Esophagus squamous epithelium (tissue), 4 donors: ENCODE measurements around the gene EPM2AIP1.

Experiments
- CTCF ChIP-seq, 6 experiments: fragments of 450-650 bp in 4 of 6; fragments of 200-600 bp in 2 of 6; sonication (generic) in 2 of 6; IDR thresholded peaks; one replicate each; pipeline ENCODE4 v1.5.1; 2016 to 2019; ENCODE audit warnings: antibody characterized with exemption in 6 of 6, mild to moderate bottlenecking in 4 of 6, moderate library complexity in 4 of 6
- POLR2A ChIP-seq, 4 donors: fragments of 450-650 bp; IDR thresholded peaks; one replicate each; pipeline ENCODE4 v1.6.1; 2017; ENCODE audit warnings: antibody characterized with exemption in 4 of 4, mild to moderate bottlenecking in 4 of 4, moderate library complexity in 3 of 4

- TF ChIP-seq POLR2A (IDR thresholded peaks at IDR 0.05), result no peak
- no peak for TF ChIP-seq CTCF (IDR thresholded peaks at IDR 0.05)
These were observed 28.1 kb downstream of the EPM2AIP1 start for GRCh38 chr3:36964817-36965216.
